Inflammatory macrophage treated with lipopolysaccharide for 1 hour (primary cell): Measurements from ENCODE around the gene CIROP.

Experiments
- DNase-seq, 2 donors: peaks; one replicate each; pipeline ENCODE4 v3.0.0-alpha.2; 2020 to 2022

Gene CIROP, protein sequence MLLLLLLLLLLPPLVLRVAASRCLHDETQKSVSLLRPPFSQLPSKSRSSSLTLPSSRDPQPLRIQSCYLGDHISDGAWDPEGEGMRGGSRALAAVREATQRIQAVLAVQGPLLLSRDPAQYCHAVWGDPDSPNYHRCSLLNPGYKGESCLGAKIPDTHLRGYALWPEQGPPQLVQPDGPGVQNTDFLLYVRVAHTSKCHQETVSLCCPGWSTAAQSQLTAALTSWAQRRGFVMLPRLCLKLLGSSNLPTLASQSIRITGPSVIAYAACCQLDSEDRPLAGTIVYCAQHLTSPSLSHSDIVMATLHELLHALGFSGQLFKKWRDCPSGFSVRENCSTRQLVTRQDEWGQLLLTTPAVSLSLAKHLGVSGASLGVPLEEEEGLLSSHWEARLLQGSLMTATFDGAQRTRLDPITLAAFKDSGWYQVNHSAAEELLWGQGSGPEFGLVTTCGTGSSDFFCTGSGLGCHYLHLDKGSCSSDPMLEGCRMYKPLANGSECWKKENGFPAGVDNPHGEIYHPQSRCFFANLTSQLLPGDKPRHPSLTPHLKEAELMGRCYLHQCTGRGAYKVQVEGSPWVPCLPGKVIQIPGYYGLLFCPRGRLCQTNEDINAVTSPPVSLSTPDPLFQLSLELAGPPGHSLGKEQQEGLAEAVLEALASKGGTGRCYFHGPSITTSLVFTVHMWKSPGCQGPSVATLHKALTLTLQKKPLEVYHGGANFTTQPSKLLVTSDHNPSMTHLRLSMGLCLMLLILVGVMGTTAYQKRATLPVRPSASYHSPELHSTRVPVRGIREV

DNA sequence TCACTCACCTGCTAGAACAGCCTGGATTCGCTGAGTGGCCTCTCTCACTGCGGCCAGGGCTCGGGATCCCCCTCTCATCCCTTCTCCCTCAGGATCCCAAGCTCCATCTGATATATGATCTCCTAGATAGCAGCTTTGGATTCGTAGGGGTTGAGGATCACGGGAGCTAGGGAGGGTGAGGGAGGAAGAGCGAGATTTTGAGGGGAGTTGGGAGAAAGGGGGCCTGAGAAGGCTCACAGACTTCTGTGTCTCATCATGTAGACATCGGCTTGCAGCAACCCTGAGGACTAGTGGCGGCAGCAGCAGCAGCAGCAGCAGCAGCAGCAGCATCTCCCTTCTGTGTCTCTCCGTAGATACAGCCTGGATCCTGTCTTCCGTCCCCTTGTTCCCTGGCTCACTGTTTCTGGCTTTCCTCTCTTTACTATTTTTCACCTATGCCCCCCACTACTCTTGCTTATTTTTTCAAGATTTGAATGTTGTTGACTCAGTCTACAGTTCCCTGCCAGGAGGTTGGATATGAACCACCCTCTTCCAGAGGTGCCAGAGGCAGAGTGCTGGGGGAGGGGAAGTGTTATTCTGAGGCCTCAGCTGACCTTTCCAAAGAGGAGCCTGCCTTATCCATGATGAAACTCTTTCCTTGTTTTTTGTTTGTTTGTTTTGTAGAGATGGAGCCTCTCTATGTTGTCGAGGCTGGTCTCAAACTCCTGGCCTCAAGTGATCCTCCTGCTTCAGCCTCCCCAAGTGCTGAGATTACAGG, at the start of gene CIROP:
CIROP (minus strand) TSS at position 399 of the 757 bp plus-strand sequence; CDS start at position 330, 69 bp downstream.
- DNase-seq = no peak

DNA sequence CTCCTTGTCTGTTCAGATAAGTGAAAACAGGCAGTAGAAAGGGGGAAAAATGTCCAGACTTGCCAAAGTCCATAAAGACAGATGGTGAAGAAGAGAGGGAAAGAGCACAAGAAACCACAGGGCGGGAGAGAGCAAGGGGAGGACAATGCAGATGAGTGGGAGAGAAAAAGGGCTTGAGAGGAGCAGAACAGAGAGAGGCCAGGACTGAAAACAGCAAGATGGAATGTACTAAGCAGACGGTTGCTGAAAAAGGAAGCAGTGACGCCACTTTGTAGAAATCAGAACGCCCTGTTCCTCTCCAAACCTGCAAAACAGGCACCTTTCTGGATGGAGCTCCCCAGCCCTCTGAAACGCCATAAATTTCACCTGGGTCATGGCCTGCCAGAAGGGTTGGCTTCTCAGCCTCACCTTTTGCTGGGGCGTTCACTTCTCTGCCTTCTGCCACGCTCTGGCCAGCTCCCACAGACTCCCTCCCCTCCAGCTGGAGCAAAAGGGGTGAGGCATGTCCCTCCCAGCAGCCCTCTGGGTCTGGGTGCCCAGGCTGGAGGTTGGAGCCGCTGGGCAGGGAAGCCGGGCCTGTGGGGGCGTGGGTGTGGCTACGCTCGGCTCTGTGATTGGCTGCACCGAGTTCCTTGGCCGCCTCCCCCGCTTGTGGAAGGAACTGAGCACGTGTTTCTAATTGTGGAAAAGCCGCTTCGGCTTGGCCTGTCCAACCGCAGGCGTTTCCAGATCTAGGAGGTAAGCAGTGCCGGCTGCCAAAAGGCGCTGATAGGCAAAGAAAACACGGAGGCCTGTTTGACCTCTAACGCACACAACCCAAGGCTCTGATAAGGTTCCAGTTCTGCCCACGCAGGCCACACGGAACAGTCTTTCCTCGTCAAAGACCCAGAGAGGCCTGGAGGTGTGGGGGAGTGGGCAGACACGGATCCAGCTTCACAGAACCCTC, 49.3 kb upstream of the CIROP start:
- peak; percentile 58 to 59 for DNase-seq

DNA sequence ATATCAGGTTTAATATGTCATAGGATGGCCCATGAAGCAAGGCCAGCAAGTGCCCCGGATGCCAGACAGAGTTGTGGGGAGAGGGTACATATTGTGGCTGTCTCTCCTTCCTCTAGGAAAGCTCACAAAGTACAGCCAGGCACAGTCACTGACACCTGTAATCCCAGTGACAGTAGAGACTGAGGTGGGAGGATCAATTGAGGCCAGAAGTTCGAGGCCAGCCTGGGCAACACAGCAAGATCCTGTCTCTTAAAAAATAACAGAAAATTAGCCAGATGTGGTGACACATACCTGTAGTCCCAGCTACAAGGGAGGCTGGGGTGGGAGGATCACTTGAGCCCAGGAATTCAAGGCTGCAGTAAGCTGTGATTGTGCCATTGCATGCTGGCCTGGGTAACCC, 46.6 kb upstream of the CIROP start:
- DNase-seq = no peak

DNA sequence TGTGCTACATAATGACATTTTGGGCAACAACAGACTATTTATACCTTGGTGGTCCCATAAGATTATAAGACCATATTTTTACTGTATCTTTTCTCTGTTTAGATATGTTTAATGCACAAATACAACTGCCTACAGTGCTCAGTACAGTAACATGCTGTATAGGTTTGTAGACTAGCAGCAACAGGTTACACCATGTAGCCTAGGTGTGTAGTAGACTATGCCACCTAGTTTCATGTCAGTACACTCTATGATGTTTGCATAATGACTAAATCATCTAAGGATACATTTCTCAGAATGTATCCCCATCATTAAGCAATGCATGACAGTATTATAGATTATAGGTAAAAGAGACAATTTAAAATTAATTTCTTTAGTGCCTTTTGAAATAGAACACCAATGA, 45.0 kb upstream of the CIROP start:
- no peak for DNase-seq

DNA sequence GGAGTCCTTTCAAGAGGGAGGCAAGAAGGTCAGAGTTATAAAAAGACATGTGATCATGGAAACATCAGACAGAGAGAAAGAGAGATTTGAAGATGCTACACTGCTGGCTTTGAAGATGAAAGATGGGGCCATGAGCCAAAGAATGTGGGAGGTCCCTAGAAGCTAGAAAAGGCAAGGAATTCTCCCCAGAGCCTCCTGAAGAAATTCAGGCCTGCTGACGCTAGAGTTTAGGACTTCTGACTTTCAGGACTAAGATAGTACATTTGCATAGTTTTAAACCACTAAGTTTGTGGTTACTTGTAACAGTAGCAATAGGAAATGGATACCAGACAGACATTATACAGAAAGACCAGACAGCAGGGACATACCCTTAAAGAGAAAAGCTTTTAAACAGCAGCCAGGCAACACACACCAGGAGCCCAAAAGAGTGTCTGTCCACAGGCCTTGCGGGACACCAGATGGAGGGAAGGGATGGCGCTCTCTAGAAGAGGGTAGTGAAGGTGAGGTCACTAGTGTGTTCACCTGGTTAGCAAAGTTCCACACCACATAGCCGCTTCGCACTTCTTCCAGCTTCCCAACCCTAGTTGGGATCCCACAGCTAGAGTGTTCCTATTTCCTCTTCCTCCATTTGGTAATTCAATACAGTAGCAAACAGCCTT, 43.9 kb upstream of the CIROP start:
- DNase-seq = no peak

DNA sequence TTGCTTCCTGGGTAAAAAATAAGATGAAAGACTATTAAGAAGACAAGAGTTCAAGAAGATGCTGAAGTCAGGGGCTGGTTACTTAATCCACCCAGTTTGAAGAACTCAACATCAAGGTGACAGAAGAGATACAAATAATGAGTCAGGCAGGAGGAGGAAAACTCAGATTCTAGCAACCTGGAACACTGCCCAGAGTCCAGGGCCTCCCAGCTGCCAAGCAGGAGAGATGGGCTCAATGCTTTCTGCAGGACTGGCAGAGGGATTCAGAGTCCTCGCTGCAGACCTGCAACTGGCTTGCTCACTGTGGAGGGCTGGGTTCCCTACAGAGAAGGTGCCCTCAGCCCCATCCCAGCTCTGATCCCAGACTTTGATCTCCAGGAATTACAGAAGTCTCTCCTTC, 42.9 kb upstream of the CIROP start:
- DNase-seq = no peak

DNA sequence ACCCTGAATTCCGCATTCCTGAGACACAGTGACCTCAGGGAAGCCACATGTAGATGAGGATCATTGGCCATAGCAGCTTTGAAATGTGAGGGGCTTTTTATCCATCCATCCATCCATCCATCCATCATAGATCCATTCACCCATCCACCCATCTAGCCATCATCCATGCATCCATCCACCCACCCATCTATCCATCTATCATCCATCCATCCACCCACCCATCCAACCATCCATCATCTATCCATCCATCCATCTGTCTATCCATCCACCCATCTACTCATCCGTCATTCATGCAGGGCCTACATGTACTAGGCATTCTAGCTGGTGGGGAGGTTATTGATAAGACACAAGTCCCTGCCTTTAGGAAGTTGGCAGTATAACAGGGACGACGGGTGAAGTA, 42.2 kb upstream of the CIROP start:
- no peak for DNase-seq

DNA sequence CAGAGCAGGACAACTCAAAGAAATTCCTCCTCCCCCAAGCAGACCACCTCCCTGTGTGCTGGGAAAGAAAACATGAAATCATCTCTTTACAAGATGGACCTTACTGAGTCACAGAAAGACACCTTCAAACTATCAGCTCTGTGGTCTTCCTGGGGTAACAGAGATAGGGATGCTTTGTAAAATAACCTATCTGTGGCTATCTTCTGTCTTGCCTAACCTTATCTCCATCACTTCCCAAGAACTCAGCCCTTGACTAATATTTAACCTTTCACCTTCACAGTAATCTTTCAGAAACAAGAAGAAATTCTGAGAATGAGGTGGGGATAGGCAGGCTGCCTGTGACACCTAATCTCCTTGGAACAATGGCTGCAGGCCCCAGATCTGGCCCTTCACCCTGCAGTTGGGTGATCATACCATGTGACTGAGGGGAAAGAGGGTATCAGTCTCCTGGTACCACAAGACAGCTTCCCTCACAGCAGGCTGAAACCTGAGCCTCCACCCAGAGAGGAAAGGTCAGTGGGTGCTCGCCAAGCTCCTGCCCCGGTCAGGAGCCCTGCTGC, 41.6 kb upstream of the CIROP start:
- DNase-seq = no peak

DNA sequence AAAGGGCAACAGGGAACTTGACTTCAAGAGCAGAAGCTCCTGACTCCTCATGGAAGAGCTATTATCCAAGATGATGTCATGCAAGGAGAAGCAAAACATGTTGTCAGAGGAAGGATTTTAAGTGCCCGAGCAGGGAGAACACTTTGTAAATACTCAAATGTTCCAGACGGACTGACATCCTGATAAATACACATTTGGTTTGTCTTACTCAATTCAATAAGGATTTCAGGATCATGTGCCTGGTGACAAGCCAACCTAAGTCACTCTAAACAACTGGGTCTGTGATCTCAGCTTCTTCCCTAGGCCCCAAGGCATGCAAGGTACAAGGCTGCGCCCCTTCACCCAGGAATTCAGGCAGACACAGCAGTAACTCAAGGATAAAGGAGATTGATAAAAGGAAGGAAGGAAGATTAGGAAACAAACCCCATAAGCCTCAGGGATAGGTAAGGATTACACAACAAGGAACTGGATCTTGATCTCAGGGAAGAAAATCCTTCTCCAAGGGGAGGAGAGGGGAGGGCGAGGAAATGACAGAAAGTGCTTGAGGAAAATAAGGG, 41.1 kb upstream of the CIROP start:
- no peak for DNase-seq

DNA sequence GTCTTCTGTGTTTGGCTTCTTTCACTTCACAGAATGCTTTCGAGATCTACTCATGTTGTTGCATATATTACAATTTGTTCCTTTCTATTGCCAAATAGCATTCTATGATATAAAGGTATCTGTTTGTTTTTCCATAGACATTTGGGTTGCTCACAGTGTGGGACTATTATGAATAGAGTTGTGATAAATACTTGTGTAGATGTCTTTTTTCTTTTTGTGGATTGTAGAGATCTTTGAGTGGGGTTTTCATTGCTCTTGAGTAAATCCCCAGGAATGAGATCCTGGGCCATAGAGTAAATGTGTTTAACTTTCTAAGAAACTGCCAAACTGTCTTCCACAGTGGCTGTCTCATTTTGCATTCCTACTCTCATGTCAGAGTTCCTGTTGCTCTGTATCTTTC, 39.1 kb upstream of the CIROP start:
- DNase-seq = no peak

DNA sequence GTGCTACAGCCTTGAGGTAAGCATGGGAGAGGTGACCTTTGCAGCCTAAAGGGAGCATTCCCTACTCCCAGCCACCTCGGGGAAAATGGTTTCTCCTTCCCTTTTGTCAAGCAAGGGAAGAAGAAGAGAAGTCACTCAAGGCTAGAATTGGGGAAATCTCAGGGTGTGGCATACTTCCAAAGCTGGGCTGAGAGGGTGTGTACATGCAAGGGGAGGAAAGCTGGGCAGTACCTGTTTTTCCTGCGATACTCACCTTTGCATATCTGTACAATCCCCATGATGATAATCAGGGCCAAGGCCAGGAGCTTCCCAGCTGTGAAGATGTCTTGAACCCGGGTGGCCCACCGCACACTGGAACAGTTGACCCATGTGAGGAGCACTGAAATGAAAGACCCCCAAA, 38.0 kb upstream of the CIROP start:
- DNase-seq = no peak

DNA sequence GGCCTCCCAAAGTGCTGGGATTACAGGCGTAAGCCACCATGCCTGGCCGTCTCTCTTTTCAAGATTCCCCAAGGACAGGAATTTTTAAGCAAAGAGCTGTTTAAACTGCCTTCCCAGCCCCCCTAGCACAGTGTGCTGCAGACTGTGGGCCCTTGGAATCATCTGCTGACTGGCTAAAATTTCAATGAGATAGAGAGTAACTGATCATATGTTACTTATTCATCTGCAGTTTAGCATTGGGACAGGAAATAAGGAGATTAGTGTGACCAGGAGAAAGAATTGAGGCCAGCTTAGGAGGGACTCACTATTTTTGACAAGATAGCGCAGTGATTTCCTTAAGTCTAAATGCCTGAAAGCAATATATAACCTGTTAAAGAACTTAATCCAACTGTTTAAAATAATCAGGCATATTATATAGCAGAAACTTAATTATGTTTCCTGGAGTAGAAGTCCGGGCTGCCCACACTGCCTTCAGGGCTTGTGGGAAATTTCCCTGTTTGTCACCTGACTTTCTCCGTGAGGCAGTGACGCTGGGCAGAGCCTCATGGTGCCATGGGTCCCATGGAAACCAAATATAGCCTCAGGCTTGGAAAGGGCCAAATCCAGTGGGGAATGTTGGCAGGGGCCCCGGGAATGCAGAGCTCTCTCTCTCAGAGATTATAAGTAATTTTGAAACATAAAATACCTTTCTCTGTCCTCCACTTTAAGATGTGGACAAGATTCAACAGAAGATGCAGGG, 37.1 kb upstream of the CIROP start:
- no peak for DNase-seq

DNA sequence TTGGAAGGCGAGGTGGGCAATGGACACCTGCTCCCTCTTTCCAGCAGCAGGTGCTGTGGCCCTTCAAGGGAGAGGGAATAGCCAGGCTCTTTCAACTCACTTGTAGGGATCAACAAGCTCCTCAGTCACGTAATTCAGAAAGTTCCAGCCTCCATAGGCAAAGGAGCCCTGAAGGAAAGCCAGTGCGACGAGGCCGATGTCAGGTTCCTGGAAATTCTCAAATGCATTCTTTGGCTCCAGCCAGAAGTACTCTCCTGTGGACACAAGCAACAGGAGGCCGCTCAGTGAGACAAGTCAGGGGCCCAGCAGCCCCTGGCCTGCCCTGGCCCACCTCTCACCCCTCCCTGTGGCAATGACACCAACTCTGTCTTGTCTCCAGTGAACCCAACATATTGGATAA, 35.6 kb upstream of the CIROP start:
- no peak for DNase-seq

DNA sequence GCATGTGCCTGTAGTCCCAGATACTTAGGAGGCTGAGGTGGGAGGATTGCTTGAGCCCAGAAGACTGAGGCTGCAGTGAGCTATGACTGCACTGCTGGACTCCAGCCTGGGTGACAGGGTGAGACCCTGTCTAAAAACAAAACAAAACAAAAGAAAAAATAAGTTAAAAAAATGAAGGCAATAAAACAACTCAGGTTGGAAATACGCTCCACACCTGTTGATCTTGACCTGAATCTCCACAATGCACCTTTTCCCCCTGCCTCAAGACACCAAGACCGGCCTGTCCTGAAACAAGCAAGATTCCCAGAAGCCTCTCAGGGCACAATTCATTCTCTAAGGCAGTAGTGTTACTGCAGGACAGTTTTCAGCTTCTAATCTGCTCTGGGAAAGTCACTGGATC, 35.1 kb upstream of the CIROP start:
- DNase-seq = no peak

DNA sequence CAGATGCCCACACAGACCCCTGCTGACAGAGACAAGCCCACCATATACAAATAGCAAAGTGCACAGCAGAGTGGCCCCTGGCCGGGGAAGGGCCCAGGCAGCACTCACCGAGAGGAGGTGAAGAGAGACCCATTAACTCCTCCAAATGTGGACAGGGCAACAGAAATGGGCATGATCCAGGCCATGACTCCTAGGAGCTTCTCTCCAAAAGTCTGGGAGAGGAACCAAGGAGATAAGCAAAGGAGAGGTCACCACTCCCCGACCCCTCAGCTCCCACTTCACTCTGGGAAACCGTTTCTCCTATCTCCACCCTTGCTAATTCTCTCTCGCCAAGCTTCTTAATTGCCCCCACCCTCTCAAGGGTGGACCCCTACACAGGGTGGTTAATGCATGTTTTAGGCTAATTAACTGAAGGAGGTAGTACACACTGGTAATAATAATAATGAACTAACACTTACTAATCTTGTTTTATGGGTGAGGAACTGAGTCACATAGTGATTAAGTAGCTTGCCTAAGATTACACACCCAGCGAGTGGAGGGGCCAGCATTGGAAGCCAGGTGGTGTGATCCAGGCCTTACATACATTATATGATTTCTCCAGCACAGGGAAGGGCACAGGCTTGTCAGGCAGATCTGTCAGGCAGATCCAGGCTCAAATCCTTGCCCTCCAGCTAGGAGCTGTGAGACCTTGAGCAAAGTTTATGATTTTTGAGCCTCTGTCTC, 33.2 kb upstream of the CIROP start:
- DNase-seq = no peak

DNA sequence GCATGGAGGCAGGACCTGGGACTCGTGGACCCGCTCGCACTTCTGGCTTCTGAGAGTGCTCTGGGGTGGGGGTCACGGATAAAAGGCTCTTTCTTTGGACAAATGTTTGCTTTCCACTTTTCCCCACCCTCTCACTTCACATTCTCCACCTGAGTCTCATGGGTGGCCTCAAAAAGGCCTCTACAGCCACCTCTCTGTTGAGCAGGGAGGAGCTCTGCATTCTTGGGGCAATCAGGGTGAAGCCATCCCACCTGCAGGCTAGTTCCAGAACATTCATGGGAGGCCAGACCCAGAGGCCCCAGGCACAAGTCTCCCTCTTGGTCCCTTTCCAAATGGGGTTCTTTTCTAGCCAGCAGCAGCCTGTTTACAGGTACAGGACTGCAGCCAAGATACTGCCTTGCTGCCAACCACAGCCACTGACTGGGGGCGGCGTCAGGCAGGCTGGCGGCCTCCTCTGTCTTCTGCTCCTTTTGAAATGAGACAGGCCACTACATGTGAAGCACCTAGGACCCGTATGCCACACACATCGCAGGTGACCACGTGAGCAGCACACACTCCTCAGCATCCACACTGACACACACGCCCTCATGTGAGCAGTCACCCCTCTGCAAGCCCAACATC, 32.5 kb upstream of the CIROP start:
- no peak for DNase-seq

DNA sequence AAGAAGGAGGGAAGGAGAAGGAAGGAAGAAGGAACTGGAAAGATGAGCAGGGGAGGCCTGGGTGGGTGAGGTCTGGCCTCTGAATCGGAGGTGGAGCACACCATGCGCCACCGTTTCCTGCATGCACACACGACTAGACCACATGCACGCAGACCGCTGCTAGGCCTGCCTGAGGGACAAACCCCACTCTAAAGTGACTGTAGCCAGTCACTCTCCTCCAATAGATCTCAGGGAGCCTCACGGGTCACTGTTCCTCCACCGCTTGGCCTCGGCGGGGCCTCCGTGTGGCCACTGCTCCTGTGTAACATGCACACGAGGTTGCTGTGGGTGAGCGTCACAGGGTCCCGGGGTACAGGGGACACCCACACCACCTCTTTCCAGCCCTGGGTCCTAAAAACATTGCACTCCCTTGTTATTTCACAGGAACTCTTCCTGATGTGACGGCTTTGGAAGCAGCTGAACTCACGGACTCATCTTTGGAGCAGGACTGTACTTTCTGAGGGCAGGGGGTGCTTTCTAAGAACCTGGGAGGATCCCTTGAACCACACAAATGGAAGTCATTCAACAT, 31.9 kb upstream of the CIROP start:
- DNase-seq = no peak

DNA sequence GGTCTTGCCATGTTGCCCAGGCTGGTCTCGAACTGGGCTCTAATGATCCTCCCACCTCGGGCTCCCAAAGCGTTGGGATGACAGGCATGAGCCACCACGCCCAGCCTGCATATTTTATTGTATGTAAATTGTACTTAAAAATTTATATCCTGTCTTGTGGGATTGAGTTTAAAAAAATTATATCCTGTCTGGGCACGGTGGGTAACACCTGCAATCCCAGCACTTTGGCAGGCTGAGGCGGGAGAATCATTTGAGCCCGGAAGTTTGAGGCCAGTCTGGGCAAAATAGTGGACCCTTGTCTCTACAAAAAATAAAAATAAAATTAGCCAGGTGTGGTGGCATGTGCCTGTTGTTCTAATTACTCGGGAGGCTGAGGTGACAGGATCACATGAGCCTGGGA, 28.2 kb upstream of the CIROP start:
- DNase-seq = no peak

DNA sequence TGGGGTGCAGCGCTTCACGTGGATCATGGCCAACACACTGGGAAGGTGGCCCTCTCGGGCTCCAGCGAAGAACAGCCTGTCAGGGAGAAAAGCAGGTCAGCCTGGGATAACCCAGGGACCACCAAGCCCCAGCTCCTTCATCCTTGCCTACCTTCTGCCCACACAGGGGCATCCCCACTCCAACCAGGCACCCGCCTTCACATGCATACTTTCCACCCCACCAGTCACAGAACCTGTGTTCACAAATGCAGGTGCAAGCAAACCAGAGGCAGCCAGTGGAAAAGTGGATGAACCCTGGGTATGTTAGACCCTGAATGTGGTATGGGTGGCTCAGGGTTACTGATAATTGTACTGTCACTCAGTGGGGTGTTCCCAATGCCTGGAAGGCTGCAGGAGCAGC, 26.7 kb upstream of the CIROP start:
- no peak for DNase-seq
